GM12801 (cell line): ENCODE data around the gene PIK3AP1.

Experiments used
- TF ChIP-seq, protein P1 (sequence below): IDR thresholded peaks from one replicate; pipeline ENCODE4 v1.5.1; 2011; ENCODE audit warnings: control low read depth; ENCODE audit not compliant: insufficient read length; ENCODE audit errors: extremely low read depth

Gene PIK3AP1

GRCh38 chr10:96716390-96716789, 3.9 kb downstream of the PIK3AP1 start:
- TF ChIP-seq, protein P1, sequence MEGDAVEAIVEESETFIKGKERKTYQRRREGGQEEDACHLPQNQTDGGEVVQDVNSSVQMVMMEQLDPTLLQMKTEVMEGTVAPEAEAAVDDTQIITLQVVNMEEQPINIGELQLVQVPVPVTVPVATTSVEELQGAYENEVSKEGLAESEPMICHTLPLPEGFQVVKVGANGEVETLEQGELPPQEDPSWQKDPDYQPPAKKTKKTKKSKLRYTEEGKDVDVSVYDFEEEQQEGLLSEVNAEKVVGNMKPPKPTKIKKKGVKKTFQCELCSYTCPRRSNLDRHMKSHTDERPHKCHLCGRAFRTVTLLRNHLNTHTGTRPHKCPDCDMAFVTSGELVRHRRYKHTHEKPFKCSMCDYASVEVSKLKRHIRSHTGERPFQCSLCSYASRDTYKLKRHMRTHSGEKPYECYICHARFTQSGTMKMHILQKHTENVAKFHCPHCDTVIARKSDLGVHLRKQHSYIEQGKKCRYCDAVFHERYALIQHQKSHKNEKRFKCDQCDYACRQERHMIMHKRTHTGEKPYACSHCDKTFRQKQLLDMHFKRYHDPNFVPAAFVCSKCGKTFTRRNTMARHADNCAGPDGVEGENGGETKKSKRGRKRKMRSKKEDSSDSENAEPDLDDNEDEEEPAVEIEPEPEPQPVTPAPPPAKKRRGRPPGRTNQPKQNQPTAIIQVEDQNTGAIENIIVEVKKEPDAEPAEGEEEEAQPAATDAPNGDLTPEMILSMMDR, result no peak

- TF ChIP-seq, protein P1, result no peak
Measured at GRCh38 chr10:96714746-96715255, 5.5 kb downstream of the PIK3AP1 start.

DNA sequence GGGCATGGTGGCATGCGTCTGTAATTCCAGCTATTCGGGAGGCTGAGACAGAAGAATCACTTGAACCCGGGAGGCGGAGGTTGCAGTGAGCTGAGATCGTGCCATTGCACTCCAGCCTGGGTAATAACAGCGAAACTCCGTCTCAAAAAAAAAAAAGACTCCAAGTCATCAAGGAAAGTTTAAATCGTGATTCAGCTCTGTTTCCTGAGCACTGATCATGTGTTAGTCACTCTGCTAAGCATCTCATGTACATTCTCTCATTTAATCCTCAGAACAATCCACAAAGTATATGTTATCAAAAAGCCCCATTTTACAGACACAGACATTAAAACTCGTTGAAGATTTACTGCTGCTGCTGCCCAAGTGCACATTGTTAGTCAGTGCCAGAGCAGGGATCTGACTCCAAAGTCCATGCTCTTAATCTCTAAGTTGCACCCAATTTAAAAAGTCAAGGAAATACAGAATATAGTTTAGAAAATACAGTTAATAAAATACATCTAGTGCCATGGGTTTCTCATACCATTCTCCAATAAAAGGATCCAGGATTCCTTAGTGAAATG, 6.2 kb downstream of the PIK3AP1 start:
- TF ChIP-seq, protein P1, result no peak

GRCh38 chr10:96712662-96713271, 7.5 kb downstream of the PIK3AP1 start:
- TF ChIP-seq, protein P1, result no peak

DNA sequence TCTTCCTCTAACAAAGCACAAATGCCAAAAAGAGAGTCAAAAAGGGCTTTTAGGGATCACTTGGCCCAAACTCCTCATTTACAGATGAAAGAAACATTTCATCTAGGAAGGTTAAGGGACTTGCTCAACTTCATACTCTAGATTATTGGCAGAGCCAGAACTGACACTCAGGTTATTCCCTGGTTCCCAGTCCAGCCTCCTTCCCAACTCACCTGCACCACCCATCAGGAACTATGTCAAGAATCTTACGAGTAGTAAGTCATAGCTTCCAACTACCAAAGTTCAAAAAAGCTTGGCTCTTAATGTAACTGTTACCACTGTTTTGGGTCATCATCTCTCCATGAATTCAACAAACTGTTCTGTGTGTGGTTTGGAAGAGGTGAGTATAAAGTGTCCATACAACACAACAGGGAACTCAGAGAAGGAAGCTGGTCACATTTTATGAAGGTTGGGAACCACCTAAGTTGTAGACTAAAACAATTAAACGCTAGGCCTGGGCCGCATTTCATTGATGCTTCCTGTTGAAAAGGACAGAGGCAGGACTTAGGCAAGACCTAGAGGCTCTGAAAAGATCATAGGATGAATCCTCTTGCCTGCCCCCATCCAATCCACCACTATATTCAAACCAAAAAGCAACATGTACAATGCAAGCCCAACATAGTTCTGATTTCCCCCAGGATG, 9.1 kb downstream of the PIK3AP1 start:
- TF ChIP-seq, protein P1, result no peak

DNA sequence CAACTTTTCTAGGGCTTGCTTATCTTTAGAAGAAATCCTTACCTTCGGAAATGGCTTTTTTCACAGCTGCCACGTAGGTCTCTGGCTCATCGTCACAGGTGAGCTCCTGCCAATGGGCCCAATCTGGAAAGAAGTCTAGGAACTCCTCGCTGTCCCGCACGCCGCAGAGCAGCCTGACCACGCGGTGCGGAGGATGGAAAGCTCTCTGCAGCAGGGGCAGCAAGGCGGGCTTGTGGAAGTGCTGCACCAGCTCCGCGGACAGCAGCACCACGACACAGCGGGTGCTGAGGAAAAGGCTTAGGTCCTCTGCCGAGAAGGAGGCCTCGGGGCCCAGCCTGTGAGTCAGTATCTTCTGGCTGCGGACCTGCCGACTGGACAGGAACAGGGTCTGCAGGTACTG, 10.8 kb downstream of the PIK3AP1 start:
- TF ChIP-seq, protein P1, result no peak

DNA sequence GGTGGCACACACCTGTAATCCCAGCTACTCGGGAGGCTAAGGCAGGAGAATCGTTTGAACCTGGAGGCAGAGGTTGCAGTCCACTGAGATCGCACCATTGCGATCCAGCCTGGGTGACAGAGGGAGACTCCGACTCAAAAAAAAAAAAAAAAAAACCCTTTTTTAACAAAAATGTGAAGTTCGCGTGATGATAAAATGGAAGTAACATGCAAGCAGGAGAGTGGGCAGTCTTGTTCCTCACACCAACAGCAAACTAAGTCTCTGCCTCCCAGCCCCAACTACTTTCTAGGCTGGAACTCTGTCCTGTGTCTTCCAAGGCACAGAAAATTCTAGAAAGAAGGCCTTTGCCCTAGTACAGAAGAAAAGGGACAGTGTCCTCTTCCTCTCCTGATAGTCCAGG, 11.3 kb downstream of the PIK3AP1 start:
- TF ChIP-seq, protein P1, result no peak
